HEK293 (cell line): ENCODE results near the gene ACSF2.
A peak's percentile ranks its signal among the peaks of the same experiment; 100 is the strongest.
"Not testable (repeated sequence)": the region's sequence is repeated elsewhere in the genome, so short reads cannot be mapped to it uniquely, and the experiment has no call there.

Source experiments
- CTCF ChIA-PET: fragments of 350-600 bp; formaldehyde crosslinking; extraction: SDS; loops from one replicate; lab custom pipeline; 2021; ENCODE audit warnings: antibody characterized with exemption; lab: Yijun Ruan, JAX
- POLR2A ChIA-PET: fragments of 300-600 bp; formaldehyde crosslinking; extraction: SDS; loops from one replicate; lab custom pipeline; 2020; ENCODE audit warnings: antibody characterized with exemption, inconsistent platforms; lab: Yijun Ruan, JAX
- H3K27ac ChIP-seq: fragments of 200-500 bp; sonication (Bioruptor generic); 2 replicates; pipeline ENCODE4 v1.5.1; 2014; ENCODE audit warnings: low read depth, low read length, control low read depth, inconsistent platforms; ENCODE audit errors: extremely low read depth
- H3K36me3 ChIP-seq, 2 experiments: fragments of 200-500 bp in 1 of 2; sonication (Bioruptor generic) in 1 of 2; 1 replicate in 1 of 2; 2 replicates in 1 of 2; pipeline ENCODE4 v1.5.1; 2014 to 2017; ENCODE audit warnings: inconsistent platforms in 2 of 2, low read length in 2 of 2; ENCODE audit not compliant: control insufficient read depth in 2 of 2, insufficient read depth in 1 of 2
- H3K4me1 ChIP-seq: fragments of 200-500 bp; sonication (Bioruptor generic); 2 replicates; pipeline ENCODE4 v1.5.1; 2014; ENCODE audit warnings: mild to moderate bottlenecking, low read length, inconsistent platforms; ENCODE audit not compliant: control insufficient read depth, insufficient read depth
- H3K4me3 ChIP-seq: 2 replicates; pipeline ENCODE4 v1.5.1; 2011; ENCODE audit warnings: low read depth, mild to moderate bottlenecking, control low read depth, low read length, moderate library complexity
- H3K9me3 ChIP-seq: fragments of 200-500 bp; sonication (Bioruptor generic); 2 replicates; pipeline ENCODE4 v1.5.1; 2014; ENCODE audit warnings: low read depth, low read length, inconsistent platforms; ENCODE audit not compliant: control insufficient read depth, insufficient read depth
- GLI2 ChIP-seq: fragments of 450-650 bp; formaldehyde crosslinking; IDR thresholded peaks from 2 replicates; pipeline ENCODE4; 2017; ENCODE audit warnings: missing biosample characterization, missing genetic modification characterization, low read depth, borderline replicate concordance
- GLIS1 ChIP-seq: fragments of 450-650 bp; formaldehyde crosslinking; IDR thresholded peaks from 2 replicates; pipeline ENCODE4 v1.5.1; 2016; ENCODE audit warnings: missing biosample characterization, missing genetic modification characterization
- GLIS2 ChIP-seq: fragments of 450-650 bp; formaldehyde crosslinking; IDR thresholded peaks from 2 replicates; pipeline ENCODE4 v1.5.1; 2016; ENCODE audit warnings: missing biosample characterization, missing genetic modification characterization
- KLF9 ChIP-seq: fragments of 450-650 bp; formaldehyde crosslinking; IDR thresholded peaks from 2 replicates; pipeline ENCODE4 v1.5.1; 2016; ENCODE audit warnings: missing biosample characterization, missing genetic modification characterization, low read depth
- SALL2 ChIP-seq: fragments of 450-650 bp; formaldehyde crosslinking; IDR thresholded peaks from 2 replicates; pipeline ENCODE4 v1.5.0; 2017; ENCODE audit warnings: missing biosample characterization, mild to moderate bottlenecking, missing genetic modification characterization, borderline replicate concordance
- SP3 ChIP-seq: fragments of 450-650 bp; formaldehyde crosslinking; IDR thresholded peaks from 2 replicates; pipeline ENCODE4 v1.5.1; 2016; ENCODE audit warnings: missing biosample characterization, missing genetic modification characterization
- ZBTB7A ChIP-seq: fragments of 450-650 bp; formaldehyde crosslinking; IDR thresholded peaks from 2 replicates; pipeline ENCODE4 v1.5.1; 2016; ENCODE audit warnings: low read depth, missing biosample characterization, missing genetic modification characterization
- ZFP69B ChIP-seq: fragments of 450-650 bp; formaldehyde crosslinking; IDR thresholded peaks from 2 replicates; pipeline ENCODE4 v1.5.1; 2016; ENCODE audit warnings: missing biosample characterization, missing genetic modification characterization
- ZNF133 ChIP-seq: fragments of 450-650 bp; formaldehyde crosslinking; IDR thresholded peaks from 2 replicates; pipeline ENCODE4 v1.5.1; 2016; ENCODE audit warnings: missing biosample characterization, missing genetic modification characterization
- ZNF266 ChIP-seq: fragments of 450-650 bp; formaldehyde crosslinking; IDR thresholded peaks from 2 replicates; pipeline ENCODE4 v1.5.1; 2016; ENCODE audit warnings: missing biosample characterization, missing genetic modification characterization, low read depth
- ZNF274 ChIP-seq, 2 experiments: fragments of 200-500 bp in 1 of 2; fragments of 450-650 bp in 1 of 2; sonication (Bioruptor generic) in 1 of 2; formaldehyde crosslinking in 1 of 2; IDR thresholded peaks; 2 replicates each; pipeline versions ENCODE4 v1.5.1 to v1.6.1; 2014 to 2016; ENCODE audit warnings: borderline replicate concordance in 1 of 2, inconsistent platforms in 1 of 2, low read length in 1 of 2, missing biosample characterization in 1 of 2, missing genetic modification characterization in 1 of 2
- ZNF311 ChIP-seq: fragments of 450-650 bp; formaldehyde crosslinking; IDR thresholded peaks from 2 replicates; pipeline ENCODE4 v1.5.1; 2017; ENCODE audit warnings: missing biosample characterization, missing genetic modification characterization, borderline replicate concordance
- ZNF394 ChIP-seq: fragments of 450-650 bp; formaldehyde crosslinking; IDR thresholded peaks from 2 replicates; pipeline ENCODE4 v1.5.1; 2016; ENCODE audit warnings: missing biosample characterization, missing genetic modification characterization, mild to moderate bottlenecking, moderate library complexity, borderline replicate concordance
- ZNF548 ChIP-seq: fragments of 450-650 bp; formaldehyde crosslinking; IDR thresholded peaks from 2 replicates; pipeline ENCODE4 v1.5.1; 2016; ENCODE audit warnings: missing biosample characterization, missing genetic modification characterization
- ZNF571 ChIP-seq: fragments of 450-650 bp; formaldehyde crosslinking; IDR thresholded peaks from 2 replicates; pipeline ENCODE4 v1.5.0; 2017; ENCODE audit warnings: missing biosample characterization, missing genetic modification characterization
- ZNF677 ChIP-seq: fragments of 450-650 bp; IDR thresholded peaks from 2 replicates; pipeline ENCODE4 v1.5.0; 2018; ENCODE audit warnings: missing biosample characterization, mild to moderate bottlenecking, missing genetic modification characterization, moderate library complexity
- ZNF747 ChIP-seq: fragments of 450-650 bp; formaldehyde crosslinking; IDR thresholded peaks from 2 replicates; pipeline ENCODE4 v1.5.1; 2016; ENCODE audit warnings: missing biosample characterization, missing genetic modification characterization
- TF ChIP-seq, protein P1 (sequence below): fragments of 450-650 bp; formaldehyde crosslinking; IDR thresholded peaks from 2 replicates; pipeline ENCODE4; 2016; ENCODE audit warnings: missing biosample characterization, missing genetic modification characterization

The ACSF2 gene

DNA sequence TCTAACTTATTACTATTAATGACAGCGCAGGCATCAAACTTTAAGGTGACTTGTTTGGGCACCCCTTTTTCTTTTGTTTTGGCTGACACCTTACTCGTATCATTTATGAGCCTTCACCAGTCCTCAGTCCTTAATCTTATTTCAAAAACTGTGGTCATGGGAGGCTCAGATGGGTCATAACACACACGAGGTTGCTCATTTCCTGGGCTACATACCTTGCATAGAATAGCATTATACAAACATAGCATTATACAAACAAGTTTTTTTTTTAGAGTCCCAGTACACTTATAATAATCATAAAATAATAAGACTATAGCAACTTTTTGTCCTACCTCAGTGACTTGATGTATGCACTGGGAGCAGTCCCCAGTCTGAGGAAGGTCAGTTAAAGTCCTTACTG lies 11.2 kb upstream of the ACSF2 start:
- CTCF ChIA-PET: interaction anchor here (5.6 kb wide), 1 partner anchor 17 kb away, joined by 36 read pairs; the partner anchor contains the start of gene LRRC59
- Histone ChIP-seq H3K36me3 (no peaks in the 10 kb centered on the region), H3K4me3 (no peak overlapping the region), H3K27ac (no peak overlapping the region), H3K4me1 (no peaks in the 10 kb centered on the region), H3K9me3 (no peaks in the 10 kb centered on the region)
- TF ChIP-seq ZNF571 (tag by site-specific recombination): no peak
- TF ChIP-seq GLI2: no peak
- no peak for TF ChIP-seq ZNF747 (tag by site-specific recombination)
- no peak for TF ChIP-seq ZNF394
- no peak for TF ChIP-seq ZBTB7A (tag by site-specific recombination)
- TF ChIP-seq ZNF274 (IDR thresholded peaks at IDR 0.05; ENCODE audit: low read length): no peak
- no peak for TF ChIP-seq ZNF274 (tag by site-specific recombination; IDR thresholded peaks at IDR 0.05; ENCODE audit: borderline replicate concordance)
- TF ChIP-seq SALL2 (tag by site-specific recombination): no peak
- no peak for TF ChIP-seq ZNF548 (tag by site-specific recombination)
- no peak for TF ChIP-seq GLIS1 (tag by site-specific recombination)
- no peak for TF ChIP-seq ZNF311
- no peak for TF ChIP-seq ZNF266 (tag by site-specific recombination)
- no peak for TF ChIP-seq GLIS2 (tag by site-specific recombination)
- no peak for TF ChIP-seq ZNF133 (tag by site-specific recombination)
- TF ChIP-seq, all 188 proteins: peak for 0
- POLR2A ChIA-PET: interaction anchor here (0.9 kb wide), 1 partner anchor 11 kb away, joined by 3 read pairs; the partner anchor contains the start of gene ACSF2

DNA sequence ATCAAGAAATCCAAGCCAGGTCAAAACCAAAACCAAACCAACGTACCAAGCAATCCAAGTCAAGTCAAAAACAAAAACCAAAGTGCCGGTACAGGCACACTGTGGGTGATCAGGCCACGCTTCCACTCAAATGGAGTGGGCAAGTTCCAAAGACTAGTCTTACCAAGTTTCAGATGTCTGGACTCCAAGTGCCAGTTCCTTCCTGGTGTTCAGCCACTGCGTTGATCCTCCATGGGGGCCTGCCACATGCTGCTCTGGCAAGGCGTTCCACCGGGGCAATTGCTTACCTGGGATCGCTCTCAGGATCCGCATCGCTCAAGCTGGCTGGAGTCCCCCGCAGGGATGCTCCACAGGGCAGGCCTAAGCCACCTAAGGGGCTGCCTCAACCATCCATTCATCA lies 6.4 kb upstream of the ACSF2 start:
- H3K27ac ChIP-seq, CTCF ChIA-PET, H3K36me3 ChIP-seq: not testable (repeated sequence)
- peak; percentile 52; the same call in 1 of the 2 replicates for TF ChIP-seq ZNF677 (tag by site-specific recombination)
- TF ChIP-seq, all 188 proteins: peak for 1; not testable (repeated sequence) for 187
- POLR2A ChIA-PET, H3K9me3 ChIP-seq, H3K4me3 ChIP-seq, H3K4me1 ChIP-seq: not testable (repeated sequence)

DNA sequence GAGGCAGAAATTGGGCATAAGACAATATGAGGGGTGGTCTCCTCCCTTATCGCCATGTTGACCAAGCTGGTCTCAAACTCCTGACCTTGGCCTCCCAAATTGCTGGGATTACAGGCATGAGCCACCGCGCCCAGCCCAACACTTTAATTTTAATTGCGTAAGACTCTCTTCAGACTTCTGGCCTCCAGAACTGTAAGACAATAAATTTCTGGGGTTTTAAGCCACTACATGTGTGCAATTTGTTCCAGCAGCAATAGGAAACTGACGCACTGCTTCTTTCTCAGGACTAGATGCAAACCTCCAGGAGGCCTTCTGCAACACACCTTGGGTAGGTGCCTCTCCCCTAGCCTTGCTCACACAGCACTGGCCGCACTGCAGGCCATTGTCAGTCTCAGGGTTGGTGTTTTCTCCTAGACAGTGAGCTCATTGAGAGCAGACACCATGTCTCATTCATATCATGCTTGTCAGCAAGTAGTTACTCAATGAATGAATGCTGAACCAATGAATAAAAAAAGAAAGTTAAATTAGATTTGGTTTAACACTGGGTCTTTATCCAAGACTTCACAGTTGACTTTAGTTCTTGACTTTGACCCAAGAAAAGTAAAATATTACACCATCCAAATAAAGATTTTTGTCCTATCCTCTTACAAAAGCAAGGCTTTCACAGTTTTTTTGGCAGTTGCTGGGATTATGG lies 5.5 kb upstream of the ACSF2 start:
- H3K9me3 ChIP-seq: no peaks in the 10 kb centered on the region
- TF ChIP-seq, protein P1, sequence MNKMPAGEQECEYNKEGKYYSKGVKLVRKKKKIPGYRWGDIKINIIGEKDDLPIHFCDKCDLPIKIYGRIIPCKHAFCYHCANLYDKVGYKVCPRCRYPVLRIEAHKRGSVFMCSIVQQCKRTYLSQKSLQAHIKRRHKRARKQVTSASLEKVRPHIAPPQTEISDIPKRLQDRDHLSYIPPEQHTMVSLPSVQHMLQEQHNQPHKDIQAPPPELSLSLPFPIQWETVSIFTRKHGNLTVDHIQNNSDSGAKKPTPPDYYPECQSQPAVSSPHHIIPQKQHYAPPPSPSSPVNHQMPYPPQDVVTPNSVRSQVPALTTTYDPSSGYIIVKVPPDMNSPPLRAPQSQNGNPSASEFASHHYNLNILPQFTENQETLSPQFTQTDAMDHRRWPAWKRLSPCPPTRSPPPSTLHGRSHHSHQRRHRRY: no peak
- TF ChIP-seq ZFP69B (tag by site-specific recombination) (no peak), ZNF571 (tag by site-specific recombination) (no peak), SP3 (tag by site-specific recombination) (no peak), KLF9 (tag by site-specific recombination) (no peak)
- ChIA-PET POLR2A (interaction anchor here (1.2 kb wide), 1 partner anchor 23 kb away, joined by 4 read pairs; no protein-coding TSS in a partner anchor), CTCF (interaction anchor here (0.6 to 3.1 kb wide), 2 partner anchors 23 to 296 kb away, joined by 3 to 24 read pairs; partner anchors contain the start of gene LRRC59)
- H3K4me3 ChIP-seq: no peak overlapping the region
- no peak overlapping the region for H3K27ac ChIP-seq
- no peaks in the 10 kb centered on the region for H3K36me3 ChIP-seq
- H3K4me1 ChIP-seq: 0 out of 2 replicates have a peak, but pooled peaks cover 3% of the 10 kb centered on the region
